22Rv1 (cell line): ENCODE results near the gene PODNL1.
A peak's percentile ranks its signal among the peaks of the same experiment; 100 is the strongest.

ENCODE experiments used
- H3K27ac ChIP-seq: fragments of 450-650 bp; 2 replicates; pipeline ENCODE4 v1.5.1; 2017
- ZFX ChIP-seq: fragments of 450-650 bp; IDR thresholded peaks from 2 replicates; pipeline ENCODE4 v1.6.1; 2017; ENCODE audit warnings: antibody characterized with exemption, borderline replicate concordance
- TF ChIP-seq, protein P1 (sequence below): fragments of 450-650 bp; IDR thresholded peaks from 2 replicates; pipeline ENCODE4 v1.5.1; 2017; ENCODE audit warnings: mild to moderate bottlenecking

Gene PODNL1

DNA sequence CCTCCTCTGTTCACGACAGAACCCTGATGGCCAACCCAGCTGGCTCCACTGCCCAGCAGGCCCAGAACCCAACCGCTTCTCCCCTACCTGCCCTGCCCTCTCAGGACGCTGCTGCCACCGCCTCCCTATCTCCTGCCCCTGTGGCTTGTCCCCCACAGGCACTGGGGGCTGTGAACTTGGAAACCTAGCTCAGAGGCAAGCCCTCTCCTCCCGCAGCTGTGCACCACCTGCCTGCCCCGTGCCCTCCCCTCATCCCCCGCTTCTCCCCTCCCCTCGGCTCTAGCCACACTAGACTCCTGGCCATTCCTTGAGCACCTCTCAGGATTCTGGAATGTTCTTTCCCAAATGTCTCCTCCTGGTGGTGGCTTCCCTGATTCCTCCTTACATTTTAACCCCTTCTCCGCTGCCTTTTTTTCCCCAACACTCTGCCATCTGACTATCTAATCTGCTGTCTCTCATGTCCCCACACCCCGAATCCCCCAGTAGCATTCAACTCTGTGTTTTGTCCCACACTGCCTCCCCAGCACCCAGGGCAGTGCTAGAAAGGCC is 54.6 kb downstream of the PODNL1 start:
- H3K27ac ChIP-seq = no peak overlapping the region
- TF ChIP-seq, protein P1, sequence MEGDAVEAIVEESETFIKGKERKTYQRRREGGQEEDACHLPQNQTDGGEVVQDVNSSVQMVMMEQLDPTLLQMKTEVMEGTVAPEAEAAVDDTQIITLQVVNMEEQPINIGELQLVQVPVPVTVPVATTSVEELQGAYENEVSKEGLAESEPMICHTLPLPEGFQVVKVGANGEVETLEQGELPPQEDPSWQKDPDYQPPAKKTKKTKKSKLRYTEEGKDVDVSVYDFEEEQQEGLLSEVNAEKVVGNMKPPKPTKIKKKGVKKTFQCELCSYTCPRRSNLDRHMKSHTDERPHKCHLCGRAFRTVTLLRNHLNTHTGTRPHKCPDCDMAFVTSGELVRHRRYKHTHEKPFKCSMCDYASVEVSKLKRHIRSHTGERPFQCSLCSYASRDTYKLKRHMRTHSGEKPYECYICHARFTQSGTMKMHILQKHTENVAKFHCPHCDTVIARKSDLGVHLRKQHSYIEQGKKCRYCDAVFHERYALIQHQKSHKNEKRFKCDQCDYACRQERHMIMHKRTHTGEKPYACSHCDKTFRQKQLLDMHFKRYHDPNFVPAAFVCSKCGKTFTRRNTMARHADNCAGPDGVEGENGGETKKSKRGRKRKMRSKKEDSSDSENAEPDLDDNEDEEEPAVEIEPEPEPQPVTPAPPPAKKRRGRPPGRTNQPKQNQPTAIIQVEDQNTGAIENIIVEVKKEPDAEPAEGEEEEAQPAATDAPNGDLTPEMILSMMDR = peak; percentile 25; the same call in 1 of the 2 replicates
- TF ChIP-seq ZFX = no peak

DNA sequence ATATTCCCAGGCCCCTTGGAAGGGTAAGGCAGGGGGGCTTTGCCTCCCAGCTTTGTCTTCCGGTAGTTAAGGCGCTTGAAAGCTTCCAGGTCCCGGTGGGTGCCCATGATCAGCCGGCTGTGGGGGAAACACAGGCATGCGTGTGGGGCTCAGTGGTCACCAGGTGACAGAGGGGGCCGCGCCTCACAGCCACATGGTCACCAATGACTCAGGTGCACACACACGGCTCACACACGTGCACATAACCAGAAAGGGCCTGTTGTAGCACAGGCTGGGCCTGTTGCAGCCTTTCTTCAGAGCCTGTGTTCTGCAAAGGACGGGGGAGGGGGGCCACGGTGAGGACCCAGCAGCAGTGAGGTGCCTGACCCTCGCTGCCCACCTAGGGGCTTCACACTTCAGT is 55.4 kb downstream of the PODNL1 start:
- TF ChIP-seq, protein P1 = no peak
- TF ChIP-seq ZFX = no peak
- no peak overlapping the region for H3K27ac ChIP-seq

DNA sequence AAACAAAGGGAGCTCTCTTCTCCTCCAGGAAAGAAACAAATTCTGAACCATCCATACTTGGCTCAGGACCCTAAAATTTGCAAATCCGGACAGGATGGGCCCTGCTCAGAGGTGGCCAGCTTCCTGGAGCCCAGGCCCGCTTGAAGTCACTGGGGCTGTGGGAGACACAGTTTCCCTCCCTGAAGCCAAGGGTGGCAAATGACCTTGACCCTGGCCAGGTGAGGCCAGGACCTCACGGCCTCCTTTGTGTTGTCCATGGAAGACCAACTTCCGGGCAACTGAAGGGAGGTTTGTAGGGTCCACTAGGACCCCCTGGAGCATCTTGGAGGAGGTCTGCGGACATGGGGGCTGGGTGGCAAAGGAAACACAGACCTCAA is 55.8 kb downstream of the PODNL1 start:
- H3K27ac ChIP-seq = no peak overlapping the region
- no peak for TF ChIP-seq ZFX
- TF ChIP-seq, protein P1 = no peak

DNA sequence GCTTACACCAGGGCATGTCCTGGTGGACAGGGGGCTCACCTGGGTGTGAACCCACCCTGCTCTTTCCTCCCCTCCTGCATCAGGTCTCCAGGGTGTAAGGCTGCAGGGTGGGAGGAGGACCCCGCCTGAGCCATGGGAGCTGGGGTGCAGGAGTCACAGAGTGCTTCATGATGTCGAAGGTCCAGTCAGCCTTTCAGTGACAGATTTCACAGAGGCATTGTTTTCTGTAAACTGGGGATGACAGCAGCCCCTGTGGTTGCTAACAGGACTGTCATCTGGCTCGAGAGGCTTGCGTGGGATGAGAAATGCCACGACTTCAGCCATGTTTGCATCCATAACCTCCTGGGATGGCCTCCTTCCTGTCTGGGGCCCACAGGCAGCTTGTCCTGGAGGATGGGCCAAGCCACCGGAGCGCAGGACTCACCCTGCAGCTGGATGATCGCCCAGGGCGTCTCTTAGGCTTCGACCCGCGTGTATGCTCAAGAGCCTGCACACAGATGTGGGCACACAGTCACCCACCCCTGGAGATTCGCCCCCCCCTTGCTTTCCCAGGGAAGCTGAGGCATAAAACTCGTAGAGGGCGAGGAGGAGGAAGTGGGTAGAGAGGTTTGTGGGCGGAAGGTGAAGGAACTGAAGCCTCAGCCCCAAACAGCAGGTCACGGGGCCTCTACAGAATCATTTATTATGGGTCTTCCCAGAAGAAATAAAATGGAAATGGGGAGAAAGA is 56.4 kb downstream of the PODNL1 start:
- no peak for TF ChIP-seq ZFX
- TF ChIP-seq, protein P1 = no peak
- H3K27ac ChIP-seq = no peak overlapping the region

DNA sequence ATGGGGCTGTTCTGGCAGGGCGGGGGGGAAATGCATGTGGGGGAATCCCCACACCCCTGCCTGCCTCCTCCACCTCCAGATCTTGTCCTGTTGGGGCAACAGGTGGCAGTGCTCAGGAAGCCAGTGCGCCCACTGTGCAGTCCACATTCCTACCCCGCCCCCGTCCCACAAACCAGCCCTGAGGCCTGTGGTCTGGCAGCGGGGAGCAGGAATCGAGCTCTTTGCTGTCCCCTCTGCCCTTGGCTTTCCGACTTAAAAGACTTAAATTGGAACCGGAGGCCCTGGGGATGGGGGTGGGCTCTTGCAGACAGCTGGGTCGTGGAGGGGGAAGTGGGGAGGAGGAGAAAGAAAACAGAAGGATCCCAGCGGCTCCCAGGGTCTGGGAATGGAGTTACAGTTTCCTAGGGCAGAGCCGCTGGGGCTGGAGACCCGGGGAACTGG is 56.9 kb downstream of the PODNL1 start:
- TF ChIP-seq ZFX = no peak
- TF ChIP-seq, protein P1 = no peak
- no peak overlapping the region for H3K27ac ChIP-seq
